Germinal center (tissue), 1 donor: ENCODE results near the gene ALMS1.
"Not testable (repeated sequence)": the region's sequence is repeated elsewhere in the genome, so short reads cannot be mapped to it uniquely, and the experiment has no call there.

Experiments used
- DNase-seq: peaks from one replicate; pipeline ENCODE4 v3.0.0; 2012; ENCODE audit warnings: mixed read lengths, low spot score

Gene ALMS1

GRCh38 chr2:73516033-73516432 lies 130.4 kb downstream of the ALMS1 start:
- DNase-seq: no peak

GRCh38 chr2:73528688-73529087 lies 143.1 kb downstream of the ALMS1 start:
- no peak for DNase-seq

- DNase-seq: not testable (repeated sequence)
Measured at GRCh38 chr2:73530773-73531172, 145.1 kb downstream of the ALMS1 start.

GRCh38 chr2:73532381-73532780 lies 146.7 kb downstream of the ALMS1 start:
- no peak for DNase-seq

- DNase-seq: no peak
Measured at GRCh38 chr2:73536133-73536840, 150.7 kb downstream of the ALMS1 start.

GRCh38 chr2:73560875-73561274 lies 175.2 kb downstream of the ALMS1 start:
- DNase-seq: not testable (repeated sequence)

DNA sequence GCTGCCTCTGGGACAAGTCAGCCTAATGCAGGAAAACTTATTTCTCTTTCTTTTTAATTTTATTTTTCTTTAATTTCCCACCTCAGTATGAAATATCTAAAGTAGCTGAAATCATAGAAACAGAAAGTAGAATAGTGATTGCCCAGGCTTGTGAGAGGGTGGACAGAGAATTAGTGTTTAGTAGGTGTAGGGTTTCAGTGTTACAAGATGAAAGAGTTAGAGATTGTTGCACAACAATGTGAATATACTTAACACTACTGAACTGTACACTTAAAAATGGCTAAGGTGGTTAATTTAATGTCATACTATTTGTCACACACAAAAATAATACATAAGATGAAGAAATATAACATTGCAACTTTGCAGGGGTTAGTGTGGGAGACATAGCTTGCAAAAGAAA lies 175.8 kb downstream of the ALMS1 start:
- no peak for DNase-seq

GRCh38 chr2:73564986-73565385 lies 179.3 kb downstream of the ALMS1 start:
- DNase-seq: no peak

- DNase-seq: no peak
Measured at GRCh38 chr2:73566288-73566878, 180.7 kb downstream of the ALMS1 start.

- no peak for DNase-seq
Measured at GRCh38 chr2:73575261-73575660, 189.6 kb downstream of the ALMS1 start.

- no peak for DNase-seq
Measured at GRCh38 chr2:73582364-73582763, 196.7 kb downstream of the ALMS1 start.

DNA sequence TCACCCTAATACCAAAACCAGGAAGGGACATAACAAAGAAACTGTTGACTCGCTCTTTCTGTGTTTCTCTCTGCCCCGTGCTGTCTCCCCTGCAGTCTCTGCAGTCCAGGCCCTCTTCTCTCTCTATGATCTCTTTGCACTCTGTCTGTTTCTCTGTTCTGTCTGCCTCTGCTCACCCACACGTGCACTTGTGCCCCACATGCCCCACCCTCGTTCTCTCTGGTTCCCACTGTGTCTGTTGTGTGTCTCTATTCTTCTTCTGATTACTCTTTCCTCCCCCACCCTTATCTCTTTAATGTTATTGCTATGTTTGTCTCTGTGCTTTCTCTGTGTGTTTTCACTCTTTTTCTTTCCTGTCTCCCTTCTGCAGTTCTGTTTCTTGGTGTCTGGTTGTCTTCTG lies 202.5 kb downstream of the ALMS1 start:
- no peak for DNase-seq

- no peak for DNase-seq
Measured at GRCh38 chr2:73593680-73594079, 208.0 kb downstream of the ALMS1 start.

- no peak for DNase-seq
Measured at GRCh38 chr2:73594251-73594650, 208.6 kb downstream of the ALMS1 start.

DNA sequence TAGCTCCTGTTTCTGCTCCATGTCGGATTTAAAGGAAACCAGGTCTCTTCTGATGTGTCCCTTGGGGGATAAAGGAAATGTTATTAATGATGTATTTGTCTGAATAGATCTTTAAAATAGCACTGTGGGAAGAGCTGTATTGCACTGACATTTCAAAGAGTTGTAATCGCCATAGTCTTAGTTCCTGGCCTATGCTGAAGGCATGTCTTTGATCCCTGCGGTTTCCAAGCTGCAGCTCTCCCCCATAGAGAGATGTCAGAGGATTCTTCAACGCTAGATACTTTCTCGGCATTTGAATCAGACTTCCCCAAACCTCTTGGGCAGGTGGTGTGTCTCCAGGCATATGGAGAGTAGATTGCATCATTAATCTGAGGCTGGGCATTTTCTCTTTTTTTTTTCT lies 216.1 kb downstream of the ALMS1 start:
- no peak for DNase-seq

DNA sequence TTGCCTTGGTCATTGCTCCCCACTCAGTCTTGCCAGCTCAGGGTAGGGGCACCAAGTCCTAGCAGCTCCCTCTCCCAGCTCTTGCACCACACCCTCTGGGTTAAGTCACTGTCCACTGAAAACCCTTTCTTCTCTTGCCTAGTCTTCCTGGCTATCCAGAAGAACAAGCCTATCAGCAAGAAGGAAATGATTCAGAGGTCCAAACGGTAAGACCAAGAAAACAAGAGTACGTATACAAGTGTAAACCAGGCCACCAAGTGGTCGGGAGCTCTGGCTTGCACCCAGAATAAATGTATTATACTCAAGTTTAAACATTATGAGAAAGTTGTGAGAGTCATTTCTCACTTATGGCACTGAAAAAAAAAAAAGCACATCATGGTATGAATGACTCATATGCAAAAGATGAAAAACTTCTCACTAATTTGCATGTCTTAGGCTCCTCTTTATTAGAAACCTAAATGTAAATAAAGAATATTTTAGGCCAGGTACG lies 217.5 kb downstream of the ALMS1 start:
- DNase-seq: not testable (repeated sequence)

DNA sequence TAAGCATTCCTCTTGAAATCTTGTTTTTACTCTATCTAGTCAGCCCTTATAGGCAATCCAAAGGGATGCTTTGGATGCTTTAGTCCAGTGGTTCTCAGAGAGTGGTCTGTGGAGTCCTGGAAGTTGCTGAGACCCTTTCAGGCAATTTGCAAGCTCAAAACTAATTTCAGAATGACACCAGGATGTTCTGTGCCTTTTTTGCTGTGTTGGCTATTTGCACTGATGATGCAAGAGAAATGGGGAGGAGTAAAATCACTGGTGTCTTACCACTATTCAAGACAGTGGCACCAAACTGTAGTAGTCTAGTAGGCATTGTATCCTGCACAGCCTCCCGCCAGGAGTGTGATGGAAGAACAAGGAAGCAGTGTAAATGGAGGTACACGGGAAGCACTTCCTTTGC lies 219.0 kb downstream of the ALMS1 start:
- not testable (repeated sequence) for DNase-seq

DNA sequence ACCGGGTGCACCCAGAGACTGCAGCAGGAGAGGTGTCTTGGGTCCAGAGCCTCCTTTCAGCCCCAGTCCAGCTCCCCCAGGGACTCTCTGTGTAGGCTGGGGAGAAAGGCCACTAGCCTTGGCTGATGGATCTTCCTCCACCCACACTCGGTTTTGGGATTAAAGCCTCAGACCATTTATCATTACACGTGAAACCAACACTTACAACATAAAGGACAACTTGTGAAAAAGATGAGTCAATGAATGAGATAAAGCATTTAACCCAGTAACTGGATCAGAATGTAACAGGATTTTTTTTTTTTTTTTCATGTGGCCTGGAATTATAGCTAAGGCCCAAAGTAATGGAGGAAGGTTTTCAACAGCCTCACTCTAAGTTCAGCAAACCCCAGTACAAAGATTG lies 224.5 kb downstream of the ALMS1 start:
- no peak for DNase-seq

DNA sequence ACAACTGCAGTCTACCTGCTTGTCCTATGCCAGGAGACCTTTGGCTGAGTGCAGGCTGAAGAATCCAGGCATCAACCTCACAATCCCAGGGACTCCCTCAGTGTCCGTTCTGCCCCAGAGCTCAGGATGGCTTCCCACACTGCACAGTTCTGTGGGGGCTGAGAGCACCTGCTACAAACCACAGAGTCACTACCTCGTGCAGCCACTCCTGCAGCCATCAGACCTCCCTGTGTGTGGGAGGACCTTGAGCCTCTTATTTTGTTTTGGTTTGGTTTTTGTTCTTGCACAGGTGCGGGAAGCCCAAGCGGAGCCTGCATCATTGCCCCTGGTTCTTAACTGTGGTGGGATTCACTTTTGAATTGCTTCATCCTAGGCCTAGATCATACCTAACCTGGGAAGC lies 225.6 kb downstream of the ALMS1 start:
- no peak for DNase-seq

DNA sequence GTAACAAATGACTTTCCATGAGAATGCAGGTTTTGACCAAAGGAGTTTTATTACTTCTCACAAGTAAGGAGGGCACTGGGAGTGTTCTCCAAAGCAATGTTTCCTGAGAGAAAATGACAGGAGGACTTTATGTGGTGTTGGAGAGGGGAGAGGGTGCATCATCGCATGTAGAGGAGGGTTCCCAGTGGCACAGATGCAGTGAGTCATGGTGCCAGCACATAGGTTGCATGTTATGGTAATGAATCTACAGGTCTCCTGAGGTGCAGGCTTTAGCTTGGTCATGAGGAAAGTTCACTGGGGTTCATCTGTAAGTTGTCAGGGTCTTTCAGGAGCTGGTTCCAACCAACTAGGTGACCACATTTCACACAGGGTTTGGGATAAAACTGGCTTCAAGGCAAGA lies 226.2 kb downstream of the ALMS1 start:
- no peak for DNase-seq

DNA sequence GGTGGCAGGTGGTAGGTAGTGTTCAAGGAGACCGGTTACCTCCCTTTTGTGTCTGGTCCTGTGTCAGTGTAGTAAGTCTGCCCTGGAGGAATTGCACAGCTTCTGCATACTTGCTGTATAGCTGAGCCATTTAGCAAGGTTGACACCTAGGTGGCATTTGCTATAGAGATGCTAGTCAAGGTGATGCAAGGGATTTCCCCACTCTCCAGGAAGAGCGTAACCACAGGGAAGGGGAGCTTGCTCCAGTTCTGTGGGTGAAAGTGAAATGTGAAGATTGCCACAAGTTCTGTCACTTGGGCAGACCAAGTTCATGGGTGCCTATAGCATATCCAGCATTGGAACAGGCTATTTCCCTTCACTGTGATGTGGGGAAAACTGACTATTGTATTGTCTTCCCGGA lies 228.5 kb downstream of the ALMS1 start:
- no peak for DNase-seq

DNA sequence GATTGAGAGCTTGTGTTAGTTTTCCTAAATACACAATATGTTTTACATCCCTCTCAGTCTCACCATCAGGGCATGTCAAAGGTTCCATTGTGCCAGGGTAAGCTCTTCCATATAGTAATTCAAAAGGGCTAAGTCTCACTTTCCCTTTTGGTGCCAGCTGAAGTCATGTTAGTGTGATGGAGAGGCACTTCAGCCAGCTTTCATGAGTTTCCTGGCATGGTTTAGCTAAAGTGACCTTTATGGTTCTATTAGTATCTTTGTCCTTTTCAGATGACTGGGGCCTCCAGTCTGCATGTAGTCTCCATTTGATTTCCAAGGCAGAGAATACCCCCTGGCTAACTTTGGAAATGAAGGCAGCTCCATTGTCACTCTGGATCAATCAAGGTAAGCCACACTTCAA lies 229.4 kb downstream of the ALMS1 start:
- no peak for DNase-seq

GRCh38 chr2:73619925-73620324 lies 234.3 kb downstream of the ALMS1 start:
- DNase-seq: not testable (repeated sequence)

DNA sequence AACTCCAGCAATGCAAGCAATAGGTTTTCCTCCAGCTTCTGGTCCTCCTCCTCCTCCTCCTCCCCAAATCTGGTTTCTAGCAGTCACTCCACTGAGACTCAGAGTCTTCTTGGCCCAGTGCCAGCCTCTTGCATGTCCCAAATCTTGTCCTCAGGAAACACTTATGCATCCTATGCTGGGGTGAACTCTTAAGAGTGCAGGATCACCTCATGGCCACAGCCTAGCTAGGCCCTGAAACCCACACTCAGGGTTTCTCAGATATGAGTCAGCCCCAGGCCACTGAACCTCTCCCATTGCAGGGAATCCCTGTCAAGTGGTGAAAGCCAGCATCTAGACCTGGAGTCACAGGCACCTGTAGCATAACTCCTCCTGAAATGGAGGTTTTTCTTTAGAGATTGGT lies 238.4 kb downstream of the ALMS1 start:
- not testable (repeated sequence) for DNase-seq
